Type B pancreatic cell (in vitro differentiated cells): Measurements from ENCODE around the gene ALAD. TPM values are rescaled to one million over a fixed set of nuclear protein-coding genes. Genes with fewer than 3 reads are reported as not detected.
A peak's percentile ranks its signal among the peaks of the same experiment; 100 is the strongest.

Source experiments
- DNase-seq: peaks from one replicate; pipeline ENCODE4 v3.0.0; 2021; ENCODE audit warnings: mixed read lengths; ENCODE audit not compliant: unreplicated experiment; ENCODE audit errors: extremely low spot score
- H3K27ac Mint-ChIP-seq: 2 replicates; pipeline ENCODE4 v1.8.0; 2021; ENCODE audit warnings: mild to moderate bottlenecking, mixed read lengths
- H3K27me3 Mint-ChIP-seq: 2 replicates; pipeline ENCODE4 v1.8.0; 2021; ENCODE audit warnings: mixed read lengths
- H3K36me3 Mint-ChIP-seq: 2 replicates; pipeline ENCODE4 v1.8.0; 2021; ENCODE audit warnings: mixed read lengths
- H3K4me1 Mint-ChIP-seq: one replicate; pipeline ENCODE4 v1.8.0; 2021; ENCODE audit warnings: mixed read lengths; ENCODE audit not compliant: unreplicated experiment
- H3K4me3 Mint-ChIP-seq: 2 replicates; pipeline ENCODE4 v1.8.0; 2021; ENCODE audit warnings: mild to moderate bottlenecking, mixed read lengths
- H3K9me3 Mint-ChIP-seq: 2 replicates; pipeline ENCODE4 v1.8.0; 2021; ENCODE audit warnings: mixed read lengths
- CTCF ChIP-seq: fragments of 200-600 bp; sonication (generic); conservative IDR thresholded peaks from 2 replicates; pipeline ENCODE4 v1.5.0; 2021; ENCODE audit warnings: antibody characterized with exemption, mild to moderate bottlenecking
- total RNA-seq: library from RNA; stranded (reverse); gene quantifications from 2 replicates; pipeline ENCODE4 v1.2.1, GENCODE V29; 2021; ENCODE audit warnings: low replicate concordance

The ALAD gene
- total RNA-seq, 1 donor from 2014 or later, result 41.4 TPM

- Mint-ChIP-seq H3K4me3 (peak overlapping the region; percentile 94), H3K27me3 (peaks cover 4% of the 10 kb centered on the region), H3K36me3 (no peaks in the 10 kb centered on the region), H3K27ac (peak overlapping the region; percentile 92), H3K9me3 (no peaks in the 10 kb centered on the region), H3K4me1 (peaks cover 30% of the 10 kb centered on the region)
- DNase-seq, result no peak
- no peak for TF ChIP-seq CTCF
Observed at GRCh38 chr9:113341712-113342410, 59.2 kb downstream of the ALAD start.

GRCh38 chr9:113340011-113340699 lies 60.9 kb downstream of the ALAD start, which contains the start of gene WDR31:
WDR31 (minus strand) TSS chr9:113340275; CDS start chr9:113332022, 8,253 bp downstream.
- no peaks in the 10 kb centered on the region for H3K27me3 Mint-ChIP-seq
- peak; percentile 89 for DNase-seq
- TF ChIP-seq CTCF, result no peak
- peaks cover 30% of the 10 kb centered on the region for H3K4me1 Mint-ChIP-seq
- H3K27ac Mint-ChIP-seq, result peak within 1 kb of the TSS; percentile 90
- H3K36me3 Mint-ChIP-seq, result no peaks in the 10 kb centered on the region
- H3K9me3 Mint-ChIP-seq, result no peaks in the 10 kb centered on the region
- H3K4me3 Mint-ChIP-seq, result peak within 1 kb of the TSS; percentile 94

DNA sequence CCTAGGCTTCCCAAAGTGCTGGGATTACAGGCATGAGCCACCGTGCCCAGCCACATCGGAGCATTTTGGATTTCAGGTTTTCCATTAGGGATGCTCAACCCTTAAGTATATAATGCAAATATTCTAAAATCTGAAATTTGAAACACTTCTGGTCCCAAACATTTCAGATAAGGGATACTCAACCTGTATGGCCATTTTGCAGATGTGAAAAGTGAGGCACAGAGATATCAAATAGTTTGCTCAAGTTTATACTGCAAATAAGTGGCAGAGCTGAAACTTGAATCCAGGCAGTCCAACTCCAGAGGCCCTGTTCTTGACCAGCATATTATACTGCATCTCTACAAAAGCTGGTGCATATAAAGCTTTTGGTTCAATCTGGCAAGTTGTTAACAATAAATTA lies 63.4 kb downstream of the ALAD start:
- no peak for DNase-seq
- H3K36me3 Mint-ChIP-seq, result no peaks in the 10 kb centered on the region
- H3K4me1 Mint-ChIP-seq, result peaks cover 22% of the 10 kb centered on the region
- H3K9me3 Mint-ChIP-seq, result no peaks in the 10 kb centered on the region
- peak overlapping the region; percentile 26 for H3K4me3 Mint-ChIP-seq
- no peak for TF ChIP-seq CTCF
- no peaks in the 10 kb centered on the region for H3K27me3 Mint-ChIP-seq
- H3K27ac Mint-ChIP-seq, result no peak overlapping the region

Other genes starting within 250 kb of the ALAD start
- 23.8 and 24.6 TPM in 2 replicates for gene FKBP15, start 180.0 kb downstream of the ALAD start, total RNA-seq
- 31.7 and 45.8 TPM in 2 replicates for gene SLC31A1, start 179.7 kb downstream of the ALAD start, total RNA-seq
- 33.9 and 34.8 TPM in 2 replicates for gene CDC26, start 125.7 kb downstream of the ALAD start, total RNA-seq
- gene PRPF4, start 125.6 kb downstream of the ALAD start, total RNA-seq, result 27.2 and 38.0 TPM in 2 replicates
- gene RNF183, start 97.9 kb downstream of the ALAD start, total RNA-seq, result 0.77 and 1.0 TPM in 2 replicates
- 5.0 and 6.7 TPM in 2 replicates for gene WDR31, start 61.0 kb downstream of the ALAD start, total RNA-seq
- 9.0 and 22.6 TPM in 2 replicates for gene BSPRY, start 51.7 kb downstream of the ALAD start, total RNA-seq
- 33.9 and 53.1 TPM in 2 replicates for gene HDHD3, start 24.3 kb downstream of the ALAD start, total RNA-seq
- 43.2 and 54.9 TPM in 2 replicates for gene POLE3, start 9.4 kb upstream of the ALAD start, total RNA-seq
- 0.80 and 0.88 TPM in 2 replicates for gene C9orf43, start 9.5 kb upstream of the ALAD start, total RNA-seq
- 9.6 and 29.9 TPM in 2 replicates for gene RGS3, start 62.4 kb upstream of the ALAD start, total RNA-seq